GM19193 (cell line): ENCODE measurements around the gene LDLRAD2.

ENCODE experiments used
- POLR2A ChIP-seq: IDR thresholded peaks from 4 replicates; pipeline ENCODE4 v1.6.1; 2011; ENCODE audit not compliant: insufficient read depth, insufficient read length; ENCODE audit errors: extremely low read depth

Gene LDLRAD2

DNA sequence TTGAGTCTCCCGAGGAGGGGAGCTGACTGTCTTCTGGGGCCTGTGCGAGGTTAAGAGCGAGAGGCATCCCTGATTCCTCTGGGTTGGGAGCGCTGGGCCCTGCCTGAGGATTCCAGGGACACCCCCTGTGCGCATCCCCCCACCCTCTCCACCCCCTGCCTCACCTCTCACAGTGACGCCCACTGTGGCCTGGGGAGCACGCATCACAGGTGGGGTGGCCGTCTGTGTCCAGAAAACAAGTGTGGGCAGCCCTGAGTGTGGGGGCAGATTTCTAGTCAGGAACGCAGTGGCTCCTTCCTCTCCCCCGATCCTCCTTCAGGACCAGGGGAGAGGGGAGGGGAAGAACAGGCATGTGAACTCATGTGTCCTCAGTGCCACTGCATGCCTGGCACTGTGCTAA lies 61.7 kb downstream of the LDLRAD2 start:
- no peak for TF ChIP-seq POLR2A

DNA sequence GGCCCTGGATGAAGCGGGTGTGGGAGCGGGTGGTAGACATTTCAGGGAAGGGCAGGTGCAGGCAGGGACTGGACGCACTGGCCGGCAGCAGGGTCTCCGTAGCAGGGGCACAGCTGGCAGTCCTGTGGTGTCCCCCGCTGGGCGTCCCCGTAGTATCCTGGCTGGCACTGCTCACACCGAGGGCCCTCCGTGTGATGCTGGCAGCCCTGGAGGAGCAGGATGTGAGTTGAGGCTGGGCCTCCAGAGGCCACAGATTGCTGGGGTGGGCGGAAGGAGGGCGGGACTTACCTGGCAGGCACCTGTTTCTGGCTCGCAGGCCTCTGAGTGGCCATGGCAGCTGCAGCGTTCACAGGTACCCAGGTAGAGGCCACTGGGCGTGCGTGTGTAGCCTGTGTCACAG lies 62.3 kb downstream of the LDLRAD2 start:
- no peak for TF ChIP-seq POLR2A
